ENCODE results near the gene NIPAL3.

NIPAL3 gene

DNA sequence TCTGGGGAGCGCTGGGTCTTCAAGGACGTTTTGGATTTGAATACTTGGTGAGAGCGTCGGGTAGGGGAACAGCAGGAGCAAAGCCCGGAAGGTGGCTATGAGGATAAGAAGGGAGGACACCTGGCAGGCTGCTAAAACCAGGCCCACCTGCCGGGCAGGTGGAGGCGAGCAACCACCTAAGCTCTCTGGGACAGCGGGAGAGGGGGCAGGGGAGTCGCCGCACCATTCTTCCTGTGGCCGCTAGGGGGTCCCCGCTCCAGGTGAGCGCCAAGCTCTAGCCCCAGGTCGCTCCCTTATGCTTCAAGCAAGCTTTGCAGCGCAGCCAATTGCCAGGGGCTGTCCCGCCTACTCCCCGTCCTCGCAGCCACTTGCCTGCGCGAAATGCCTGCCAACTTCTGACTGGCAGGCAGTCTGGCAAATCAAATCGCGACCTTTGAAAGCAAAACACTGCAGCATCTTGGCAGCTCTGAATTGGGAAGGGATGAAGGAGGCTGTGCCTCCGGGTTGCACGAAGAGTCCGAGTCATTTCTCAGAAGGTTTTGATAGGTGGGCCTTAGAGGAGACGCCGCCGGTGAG, at the start of gene NIPAL3:
Gene NIPAL3 (plus strand): TSS at position 469 of the 576 bp plus-strand sequence. CDS start 3,746 bp downstream, outside the sequence.
- peak; percentile 95 for DNase-seq (ENCODE audit: low read depth)

DNA sequence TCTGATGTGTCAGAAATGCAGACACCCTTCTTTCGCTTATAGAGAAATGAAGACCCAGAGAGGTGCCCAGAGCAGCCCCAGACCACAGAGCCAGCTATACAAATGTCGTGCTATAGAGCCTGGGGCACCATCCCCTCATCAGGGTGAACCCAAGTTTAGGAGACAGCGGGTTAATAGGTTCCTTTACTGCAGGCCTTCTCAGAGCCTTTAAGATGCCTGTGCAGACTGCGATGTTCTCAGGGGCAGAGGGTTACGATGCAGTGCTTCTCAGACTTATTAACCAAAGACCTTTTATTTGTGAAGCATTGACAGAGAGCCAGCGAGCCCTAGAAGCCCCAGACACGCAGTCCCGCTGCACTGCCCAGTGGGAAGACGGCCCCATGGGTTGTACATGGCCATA, 48.9 kb upstream of the NIPAL3 start:
- no peak for DNase-seq (ENCODE audit: low read depth)

DNA sequence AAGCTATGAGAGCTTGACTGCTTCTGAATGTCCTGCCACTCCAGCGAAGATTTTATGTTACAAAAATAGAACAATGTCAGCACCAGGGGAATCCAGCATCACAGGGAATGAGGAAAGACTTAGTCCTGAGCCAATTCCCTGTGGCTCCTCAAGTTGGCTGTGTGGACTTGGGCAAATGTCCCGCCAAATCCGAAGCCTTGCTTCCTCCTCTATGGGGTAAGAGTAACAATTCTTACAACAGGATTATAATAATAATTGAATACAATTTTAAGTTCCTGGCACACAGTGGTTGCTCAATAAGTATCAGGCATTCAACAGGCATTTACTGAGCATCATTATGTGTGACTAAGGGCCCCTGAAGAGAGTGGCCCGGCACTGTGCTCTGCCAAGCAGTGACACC, 46.4 kb upstream of the NIPAL3 start:
- no peak for DNase-seq (ENCODE audit: low read depth)

DNA sequence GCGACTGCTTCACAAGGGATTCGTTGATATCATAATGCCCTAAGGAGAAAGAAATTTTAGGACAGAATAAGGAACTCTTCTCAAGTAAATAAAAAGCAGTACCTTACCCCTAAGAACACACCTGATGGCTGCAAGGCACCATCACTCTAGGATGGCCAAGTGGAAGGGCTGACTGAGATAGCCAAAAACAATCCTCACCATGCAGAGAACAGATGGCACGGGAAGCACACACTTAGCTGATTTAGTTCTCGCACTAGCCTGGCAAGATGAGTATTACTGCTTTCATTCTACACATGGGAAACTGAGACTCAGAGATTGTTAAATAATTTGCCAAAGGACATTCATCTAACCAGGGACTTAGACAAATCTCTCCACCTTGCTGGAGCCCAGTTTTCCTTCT, 45.8 kb upstream of the NIPAL3 start:
- DNase-seq (ENCODE audit: low read depth): no peak

DNA sequence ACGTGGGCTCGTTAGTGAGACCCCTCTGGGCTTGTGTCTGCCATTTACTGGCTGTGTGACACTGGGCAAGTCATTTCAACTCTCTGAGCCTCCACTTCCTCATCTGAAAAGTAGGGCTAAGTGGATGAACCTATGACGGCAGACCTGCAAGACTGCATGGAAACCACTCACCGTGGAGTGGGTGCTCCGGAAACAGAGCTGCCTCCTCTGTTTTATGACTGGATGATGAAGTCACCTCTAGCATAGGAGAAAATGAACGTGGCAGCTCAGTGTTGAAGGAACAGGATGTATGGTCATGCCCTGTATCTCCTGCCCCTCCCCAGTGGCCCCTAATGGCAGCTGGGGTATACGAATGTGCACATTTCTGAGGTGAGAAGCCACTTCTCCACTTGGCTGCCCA, 42.6 kb upstream of the NIPAL3 start:
- no peak for DNase-seq (ENCODE audit: low read depth)

DNA sequence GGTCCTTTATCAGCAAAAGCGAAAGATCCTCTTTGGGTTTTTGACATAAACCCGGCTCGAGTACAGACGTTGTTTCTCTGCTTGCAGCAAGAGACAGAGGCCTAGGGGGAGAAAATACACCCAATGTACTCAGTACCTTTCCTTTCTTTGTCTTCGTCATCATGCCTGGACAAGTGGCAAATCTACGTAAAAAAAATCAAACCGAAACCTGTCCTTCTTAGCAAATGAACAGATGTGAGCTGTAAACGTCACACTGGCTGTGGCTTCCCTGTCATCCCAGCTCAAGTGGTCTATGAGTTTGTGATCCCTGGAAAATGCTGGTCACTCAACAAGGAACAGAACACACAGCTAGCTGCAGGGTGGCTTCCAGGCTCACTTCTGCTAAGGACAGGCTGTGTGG, 41.9 kb upstream of the NIPAL3 start:
- no peak for DNase-seq (ENCODE audit: low read depth)

DNA sequence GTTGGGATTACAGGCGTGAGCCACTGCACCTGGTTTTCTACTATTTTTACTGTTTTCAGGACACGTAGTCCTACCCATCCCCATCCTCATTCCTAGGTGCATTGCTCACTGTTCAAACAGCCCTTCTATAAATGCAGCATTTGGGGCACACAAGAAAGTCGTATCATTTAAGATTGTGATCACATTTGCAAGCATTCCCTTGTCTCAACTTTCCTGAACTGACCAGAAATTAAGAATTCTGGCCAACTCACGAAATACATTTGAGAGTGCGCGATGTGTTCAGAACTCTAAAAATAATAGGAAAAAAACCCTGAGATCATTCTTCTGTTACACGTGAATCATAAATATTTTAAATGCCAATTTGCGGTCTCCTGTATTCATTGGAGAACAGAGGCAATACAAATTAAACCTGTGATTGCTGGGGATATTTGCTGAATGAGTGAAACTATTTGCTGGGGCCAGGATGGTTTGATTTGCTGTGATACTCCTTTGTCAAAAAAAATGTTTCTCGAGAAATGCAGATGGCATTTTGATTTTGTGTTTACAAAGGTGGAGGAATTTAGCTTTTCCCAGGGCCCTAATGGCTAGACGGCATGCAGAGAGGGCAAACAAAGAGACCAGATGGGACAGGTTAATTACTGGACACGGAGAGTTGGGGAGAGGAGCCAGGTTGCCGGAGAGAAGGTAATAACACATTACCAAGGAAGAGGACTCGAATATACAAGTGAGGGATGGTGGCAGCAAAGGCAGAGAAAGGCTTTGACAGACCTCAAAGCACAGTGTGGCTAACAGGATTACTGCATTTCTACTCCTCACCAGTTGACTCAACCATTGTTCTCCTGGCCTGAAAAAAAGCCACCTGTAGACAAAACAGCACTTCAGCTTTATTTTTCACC, 40.5 kb upstream of the NIPAL3 start:
- DNase-seq (ENCODE audit: low read depth): no peak

DNA sequence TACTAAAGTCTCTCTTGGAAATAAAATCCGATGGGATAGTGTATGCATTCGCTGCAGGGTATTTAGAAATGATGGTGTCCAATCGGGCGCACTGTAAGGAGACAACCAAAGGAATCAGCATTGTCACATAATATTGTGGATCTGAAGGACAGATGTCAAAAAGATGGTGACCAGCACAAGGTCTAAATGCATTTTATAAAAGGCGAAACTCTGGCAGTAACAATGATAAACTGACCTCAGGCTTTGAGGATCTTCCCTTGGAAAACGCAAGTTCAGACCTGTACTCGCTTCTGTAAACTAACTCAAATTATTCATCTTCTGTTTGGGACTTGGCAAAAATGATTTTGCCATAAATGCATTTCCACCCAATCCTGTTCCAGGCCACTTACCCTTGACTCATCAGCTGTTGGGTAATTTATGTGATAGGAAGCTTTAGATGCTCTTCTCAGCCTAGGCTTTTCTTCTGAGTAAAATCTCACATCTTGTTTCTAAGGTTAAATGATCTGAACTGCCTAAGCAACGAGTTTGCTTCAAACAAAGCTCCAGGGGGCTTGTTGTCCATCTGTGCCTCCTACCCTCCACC, 35.8 kb upstream of the NIPAL3 start:
- DNase-seq (ENCODE audit: low read depth): no peak

DNA sequence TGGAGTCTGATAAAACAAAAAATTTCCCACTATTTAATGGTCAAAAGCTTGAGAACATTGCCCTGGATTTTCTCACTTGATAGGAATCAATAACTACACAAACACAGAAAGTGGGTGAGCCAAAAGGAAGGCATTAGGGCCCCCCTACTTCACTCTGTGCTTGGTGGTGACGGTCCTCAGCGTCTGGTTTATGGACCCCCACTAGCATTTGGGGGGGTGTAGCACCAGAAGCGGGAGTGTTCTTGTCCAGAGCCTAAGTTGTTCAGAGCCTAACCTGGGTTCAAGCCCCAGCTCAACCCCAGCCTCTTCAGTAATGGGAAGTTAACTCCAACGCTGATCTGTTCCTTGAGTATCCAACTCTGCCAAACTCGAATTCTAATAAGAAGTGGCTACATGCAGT, 35.1 kb upstream of the NIPAL3 start:
- DNase-seq (ENCODE audit: low read depth): no peak

DNA sequence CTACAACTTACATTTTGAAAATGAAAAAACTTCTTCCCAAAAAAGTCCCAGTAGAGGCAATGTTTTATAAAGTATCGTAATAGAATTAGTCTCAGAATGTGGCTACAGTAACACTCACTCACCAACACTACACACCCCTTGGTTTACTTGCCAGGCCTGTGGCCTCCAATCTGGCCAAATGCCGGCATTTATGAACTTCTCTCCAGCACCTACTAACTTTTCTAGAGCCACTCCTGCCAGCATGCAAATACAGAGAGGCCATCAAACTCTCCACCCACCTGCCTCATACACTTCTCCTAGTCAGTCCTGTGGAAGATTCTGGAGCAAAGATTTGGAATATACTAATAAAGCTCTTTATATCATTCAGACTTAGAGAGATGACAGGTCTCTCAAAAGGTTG, 34.3 kb upstream of the NIPAL3 start:
- no peak for DNase-seq (ENCODE audit: low read depth)

DNA sequence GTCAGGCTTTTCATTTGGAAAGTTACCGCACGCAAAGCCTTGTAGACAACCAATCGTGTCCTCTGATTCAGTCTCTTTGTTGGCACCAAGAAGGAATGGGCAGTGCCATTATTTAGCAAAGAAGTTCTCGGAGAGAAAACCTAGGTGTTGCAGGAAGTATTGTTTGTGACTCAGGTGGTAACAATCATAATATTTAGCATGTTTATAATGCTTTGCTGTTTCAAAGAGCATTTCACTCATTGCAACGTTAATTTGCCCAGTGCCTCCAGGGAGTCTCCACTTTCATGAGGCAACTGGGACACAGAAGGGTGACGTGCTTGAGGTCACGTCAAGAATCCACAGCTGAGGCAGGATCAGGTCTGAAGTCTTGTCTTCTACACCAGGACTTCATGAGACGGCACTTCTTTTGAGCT, 33.4 kb upstream of the NIPAL3 start:
- no peak for DNase-seq (ENCODE audit: low read depth)

DNA sequence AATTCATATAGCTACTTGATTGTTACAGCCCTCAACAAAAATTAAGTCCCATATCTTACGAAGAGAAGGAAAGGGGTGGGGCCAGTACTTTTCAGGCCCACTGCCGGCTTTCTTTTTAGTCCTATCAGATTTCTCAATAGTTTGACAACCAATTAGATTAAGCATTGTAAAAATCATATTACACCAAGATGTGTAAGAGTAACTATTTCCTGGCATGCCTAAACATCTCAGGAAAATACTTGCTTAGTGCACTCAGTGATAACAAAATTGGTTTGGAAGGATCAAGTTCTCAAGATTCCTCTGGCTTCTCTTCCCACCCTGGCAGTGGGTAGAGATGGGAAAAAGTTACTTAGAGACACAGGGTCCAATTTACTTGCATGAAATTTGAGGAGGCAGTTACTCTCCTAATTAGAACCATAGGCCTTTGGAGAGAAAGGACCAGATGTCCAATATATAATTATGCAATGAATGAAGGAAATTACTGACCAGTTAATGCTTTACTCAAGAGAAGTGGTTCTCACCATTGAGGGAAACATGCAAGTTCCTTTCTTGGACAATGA, 32.1 kb upstream of the NIPAL3 start:
- no peak for DNase-seq (ENCODE audit: low read depth)

DNA sequence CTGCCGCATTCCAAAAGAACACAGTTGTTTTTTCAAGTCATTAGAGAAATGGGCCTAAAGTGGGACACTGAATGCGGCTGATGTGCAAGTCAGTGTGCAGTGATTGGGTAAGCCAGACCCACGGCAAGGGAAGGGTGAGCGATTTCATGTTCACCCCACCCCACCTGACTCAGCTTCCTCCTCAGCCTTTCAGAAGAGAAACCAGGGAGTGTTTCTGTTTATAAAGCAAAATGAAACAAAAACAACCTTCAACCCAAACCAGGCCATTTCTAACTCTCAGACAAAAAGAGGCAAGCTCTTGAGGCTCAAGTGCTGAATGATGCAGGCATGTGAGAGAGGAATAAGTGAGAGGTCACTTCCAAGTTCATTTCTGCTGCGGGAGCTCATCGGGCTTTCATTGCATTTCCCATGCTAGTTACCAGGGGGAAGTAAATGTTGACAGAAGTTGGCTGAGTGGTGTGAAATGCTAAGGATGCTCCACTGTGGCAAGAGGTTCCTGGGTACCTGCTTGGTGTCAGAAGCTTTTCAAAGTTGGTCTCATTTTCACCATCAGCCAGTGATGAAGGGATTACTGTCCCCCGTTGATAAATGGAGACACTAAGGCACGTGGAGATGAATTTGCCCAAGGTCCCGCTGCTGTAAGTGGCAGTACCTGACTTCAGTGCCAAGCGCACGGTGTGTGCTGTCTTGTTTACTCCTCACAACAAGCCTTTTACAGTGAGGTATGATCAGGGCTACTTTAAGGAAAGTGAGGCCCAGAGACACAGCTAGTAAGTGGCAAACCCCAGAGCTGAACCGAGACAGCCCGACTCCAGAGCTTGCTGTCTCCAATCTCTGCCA, 31.1 kb upstream of the NIPAL3 start:
- peak; percentile 24 for DNase-seq (ENCODE audit: low read depth)

DNA sequence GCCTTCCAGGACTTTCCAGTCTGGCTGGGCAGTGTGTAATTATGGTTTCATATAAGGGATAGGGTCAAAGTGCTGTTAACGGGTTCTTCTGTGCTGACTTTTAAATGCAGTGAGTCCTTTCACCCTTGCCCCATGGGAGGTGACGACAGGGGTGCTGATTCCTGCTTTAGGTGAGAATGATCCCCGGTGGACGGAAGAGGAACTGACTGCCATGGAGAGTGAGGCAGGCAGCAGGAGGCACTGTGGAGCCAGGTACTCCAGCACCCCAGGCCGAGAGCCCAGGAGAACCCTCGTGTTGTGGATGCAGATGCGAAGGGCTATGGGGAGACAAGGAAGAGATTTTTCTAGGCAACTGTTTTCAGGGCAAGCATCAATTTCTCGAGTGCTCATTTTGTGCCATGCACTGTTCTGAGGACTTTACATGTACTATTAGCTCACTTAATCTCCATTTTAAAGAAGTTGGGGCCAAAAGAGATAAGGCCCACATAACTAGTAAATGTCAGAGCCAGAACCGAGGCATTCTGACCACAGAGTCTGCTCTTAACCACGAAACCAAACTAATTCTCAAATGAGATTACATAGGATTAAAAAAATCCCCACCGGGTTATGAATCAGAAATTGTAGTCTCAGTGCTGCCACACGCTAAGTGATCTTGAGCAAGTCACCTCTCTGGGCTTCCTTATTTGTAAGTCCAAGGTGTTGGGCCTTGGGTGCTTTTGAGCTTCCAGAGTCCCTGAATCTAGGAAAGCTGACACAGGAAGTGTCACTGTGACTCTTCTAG, 30.3 kb upstream of the NIPAL3 start:
- DNase-seq (ENCODE audit: low read depth): no peak

DNA sequence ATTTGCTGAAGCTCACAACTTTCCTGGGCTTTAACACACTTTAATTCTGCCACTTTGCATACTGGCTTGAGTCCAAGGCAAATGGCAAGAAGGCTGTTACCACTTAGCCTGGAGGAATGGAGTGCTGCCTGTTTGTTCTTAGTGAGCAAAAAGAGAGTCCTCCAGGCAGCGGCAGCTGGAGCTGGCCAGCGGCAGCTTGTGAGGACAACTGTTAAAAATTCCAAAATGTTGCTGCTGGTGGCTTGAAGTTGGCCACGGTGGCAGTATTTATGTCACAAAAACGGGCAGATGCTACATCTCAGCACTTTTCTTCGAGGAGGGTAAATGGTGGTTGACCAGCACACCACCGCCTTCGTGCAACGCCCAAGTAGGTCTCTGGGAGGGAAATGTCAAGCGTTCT, 29.4 kb upstream of the NIPAL3 start:
- DNase-seq (ENCODE audit: low read depth): no peak

DNA sequence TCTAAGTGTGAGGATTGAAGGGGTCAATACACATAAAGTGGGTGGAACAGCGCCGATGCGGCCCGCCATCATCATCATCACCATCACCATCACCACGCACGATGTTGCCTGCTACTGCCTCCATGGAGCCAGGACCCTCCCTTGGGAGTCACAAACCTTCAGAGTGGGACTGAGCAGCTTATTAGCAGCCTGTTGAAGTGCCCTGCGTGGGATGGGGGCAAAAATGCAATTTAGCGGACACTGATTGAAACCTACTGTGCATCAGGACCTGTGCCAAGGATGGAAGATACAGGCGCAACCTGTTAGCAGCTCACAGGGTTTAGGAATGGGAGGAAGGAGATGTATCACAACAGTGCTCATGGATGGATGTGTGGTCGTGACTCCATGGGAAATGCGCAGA, 28.7 kb upstream of the NIPAL3 start:
- no peak for DNase-seq (ENCODE audit: low read depth)

DNA sequence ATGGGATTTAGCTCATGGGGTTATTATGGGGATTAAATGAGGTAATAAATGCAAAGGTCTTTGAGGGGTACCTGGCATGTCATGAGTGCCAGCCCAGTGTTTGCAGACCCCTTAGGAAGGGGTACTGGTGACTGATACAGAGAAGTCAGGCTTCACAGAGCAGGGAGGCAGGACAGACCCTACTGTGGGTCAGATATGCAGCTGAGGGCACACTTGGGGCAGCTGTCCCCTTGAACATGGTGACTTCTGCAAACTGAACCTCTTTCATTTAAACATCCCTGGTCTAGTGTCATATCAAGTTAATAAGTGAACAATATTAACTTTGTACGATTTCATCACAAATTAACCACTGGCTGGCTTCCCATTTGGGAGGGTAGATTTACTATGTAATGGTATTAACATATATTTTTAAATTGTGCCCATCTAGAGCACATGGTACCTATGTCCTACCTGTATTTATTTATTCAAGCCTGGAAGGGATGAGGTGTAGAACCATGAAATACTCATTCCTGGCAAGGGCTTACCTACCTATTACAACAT, 27.9 kb upstream of the NIPAL3 start:
- no peak for DNase-seq (ENCODE audit: low read depth)

DNA sequence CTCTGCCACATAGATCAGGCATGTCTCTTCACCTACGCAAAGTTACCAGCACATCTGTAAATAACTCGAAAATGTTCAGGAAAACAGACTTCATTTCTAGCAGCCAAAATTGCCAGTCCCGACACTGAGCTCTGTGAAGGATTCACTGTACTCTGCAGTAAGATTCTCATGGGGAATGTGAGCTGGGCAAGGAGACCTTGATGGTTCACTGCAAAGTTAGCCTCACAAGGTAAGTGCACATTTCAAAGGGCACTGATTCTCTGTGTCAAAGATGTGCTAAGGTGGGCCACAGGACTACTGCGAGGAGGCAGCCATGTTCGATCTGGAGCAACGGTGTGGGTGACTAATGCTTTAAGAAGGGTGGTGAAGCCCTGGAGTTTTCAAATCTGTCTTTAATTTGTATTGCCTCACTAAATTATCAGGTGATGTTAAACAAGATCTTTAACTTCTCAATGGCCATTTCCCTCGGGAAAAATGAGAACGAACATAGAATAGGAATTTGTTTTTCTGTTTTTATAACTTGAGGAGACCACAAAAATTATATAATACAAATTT, 27.2 kb upstream of the NIPAL3 start:
- no peak for DNase-seq (ENCODE audit: low read depth)

DNA sequence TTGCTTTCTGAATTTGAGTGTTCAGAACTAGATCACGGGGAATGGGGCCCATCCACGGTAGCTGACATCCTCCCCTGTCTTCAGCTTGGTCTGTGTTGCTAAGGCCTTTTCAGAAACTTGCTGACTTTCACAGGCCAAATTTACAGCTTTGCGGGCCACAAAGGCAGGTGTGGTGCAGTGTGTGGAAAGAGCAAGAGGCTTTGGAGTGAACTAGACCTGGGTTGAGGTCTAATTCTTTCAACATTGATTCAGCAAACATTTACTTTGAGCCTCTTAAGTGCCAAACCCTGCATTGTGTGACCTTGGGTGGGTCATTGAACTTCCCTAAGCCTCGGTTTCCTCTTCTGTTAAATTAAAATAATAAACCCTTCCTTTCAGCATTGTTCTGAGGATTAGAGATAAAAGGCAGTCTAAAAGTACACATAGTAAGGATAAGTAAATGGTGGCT, 26.3 kb upstream of the NIPAL3 start:
- no peak for DNase-seq (ENCODE audit: low read depth)

DNA sequence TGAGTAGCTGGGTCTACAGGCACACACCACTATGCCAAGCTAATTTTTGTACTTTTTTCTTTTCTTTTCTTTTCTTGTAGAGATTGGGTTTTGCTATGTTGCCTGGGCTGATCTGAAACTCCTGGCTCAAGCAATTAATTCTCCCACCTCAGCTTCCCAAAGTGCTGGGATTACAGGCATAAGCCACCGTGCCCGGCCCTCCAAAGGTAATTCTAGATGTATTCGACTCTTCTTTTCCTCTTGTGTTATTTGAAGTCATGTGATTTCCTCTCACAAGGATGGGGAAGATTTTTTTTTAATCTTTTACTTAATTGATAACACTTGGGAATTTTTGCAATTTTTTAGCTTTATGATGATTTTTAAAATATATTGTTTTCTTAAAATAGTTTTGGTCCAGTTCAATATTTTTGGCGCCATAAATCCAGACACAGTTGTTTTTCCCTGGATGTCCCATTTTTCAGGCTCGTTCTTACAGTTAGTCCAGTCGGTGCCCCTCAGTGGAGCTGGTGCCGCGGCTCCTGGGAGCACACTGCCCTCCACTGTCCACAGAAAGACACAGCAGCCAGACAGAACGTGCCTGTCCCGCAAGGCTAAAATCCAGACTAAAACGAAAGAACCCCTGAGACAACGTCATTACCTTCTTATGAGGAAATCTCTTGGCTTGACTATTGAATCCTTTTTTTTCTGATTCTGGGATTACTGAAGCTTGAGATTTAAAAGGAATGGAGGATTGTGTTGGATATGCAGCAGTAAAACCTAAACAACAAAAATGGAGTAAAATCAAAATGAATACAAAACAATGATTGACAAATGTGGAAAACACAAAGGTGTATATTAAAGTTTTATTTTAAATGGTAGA, 24.4 kb upstream of the NIPAL3 start:
- peak; percentile 49 for DNase-seq (ENCODE audit: low read depth)
